GM13976 (cell line): Measurements from ENCODE around the gene TXNDC5.

Experiments
- DNase-seq: peaks from one replicate; pipeline ENCODE4 v3.0.0; 2012; ENCODE audit warnings: low spot score
- in situ Hi-C: fragments of 300-500 bp; cut with MboI; formaldehyde crosslinking; loops from one replicate; pipeline ENCODE4 v1.12.0; 2022; ENCODE audit warnings: low sequenced_read_pairs, mixed read lengths, inconsistent platforms; ENCODE audit not compliant: unreplicated experiment
- TF ChIP-seq, protein P1 (sequence below): IDR thresholded peaks from 2 replicates; pipeline ENCODE4 v1.5.1; 2012; ENCODE audit warnings: borderline replicate concordance, mild to moderate bottlenecking; ENCODE audit not compliant: insufficient read depth; ENCODE audit errors: extremely low read depth, missing control alignments, control extremely low read depth

Gene TXNDC5

DNA sequence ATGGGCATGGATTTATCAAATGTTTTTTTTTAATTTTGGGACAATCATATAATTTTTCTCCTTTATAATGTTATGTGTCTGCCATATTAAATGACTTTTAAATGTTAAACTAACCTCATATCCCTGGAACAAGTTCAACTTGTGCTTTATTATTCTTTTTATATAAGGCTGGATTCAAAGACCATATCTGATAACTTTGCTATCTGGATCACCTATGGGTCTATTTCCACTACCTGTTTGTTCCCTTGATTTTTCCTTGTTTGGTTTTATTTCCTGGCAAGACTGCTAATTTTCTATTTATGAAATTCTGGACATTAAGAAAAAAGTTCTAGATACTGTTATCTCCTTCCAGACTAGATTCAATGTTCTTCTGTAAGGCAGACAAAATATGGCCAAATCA lies 58.8 kb downstream of the TXNDC5 start:
- TF ChIP-seq, protein P1, sequence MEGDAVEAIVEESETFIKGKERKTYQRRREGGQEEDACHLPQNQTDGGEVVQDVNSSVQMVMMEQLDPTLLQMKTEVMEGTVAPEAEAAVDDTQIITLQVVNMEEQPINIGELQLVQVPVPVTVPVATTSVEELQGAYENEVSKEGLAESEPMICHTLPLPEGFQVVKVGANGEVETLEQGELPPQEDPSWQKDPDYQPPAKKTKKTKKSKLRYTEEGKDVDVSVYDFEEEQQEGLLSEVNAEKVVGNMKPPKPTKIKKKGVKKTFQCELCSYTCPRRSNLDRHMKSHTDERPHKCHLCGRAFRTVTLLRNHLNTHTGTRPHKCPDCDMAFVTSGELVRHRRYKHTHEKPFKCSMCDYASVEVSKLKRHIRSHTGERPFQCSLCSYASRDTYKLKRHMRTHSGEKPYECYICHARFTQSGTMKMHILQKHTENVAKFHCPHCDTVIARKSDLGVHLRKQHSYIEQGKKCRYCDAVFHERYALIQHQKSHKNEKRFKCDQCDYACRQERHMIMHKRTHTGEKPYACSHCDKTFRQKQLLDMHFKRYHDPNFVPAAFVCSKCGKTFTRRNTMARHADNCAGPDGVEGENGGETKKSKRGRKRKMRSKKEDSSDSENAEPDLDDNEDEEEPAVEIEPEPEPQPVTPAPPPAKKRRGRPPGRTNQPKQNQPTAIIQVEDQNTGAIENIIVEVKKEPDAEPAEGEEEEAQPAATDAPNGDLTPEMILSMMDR: no peak
- in situ Hi-C loops: no loop called here
- no peak for DNase-seq

DNA sequence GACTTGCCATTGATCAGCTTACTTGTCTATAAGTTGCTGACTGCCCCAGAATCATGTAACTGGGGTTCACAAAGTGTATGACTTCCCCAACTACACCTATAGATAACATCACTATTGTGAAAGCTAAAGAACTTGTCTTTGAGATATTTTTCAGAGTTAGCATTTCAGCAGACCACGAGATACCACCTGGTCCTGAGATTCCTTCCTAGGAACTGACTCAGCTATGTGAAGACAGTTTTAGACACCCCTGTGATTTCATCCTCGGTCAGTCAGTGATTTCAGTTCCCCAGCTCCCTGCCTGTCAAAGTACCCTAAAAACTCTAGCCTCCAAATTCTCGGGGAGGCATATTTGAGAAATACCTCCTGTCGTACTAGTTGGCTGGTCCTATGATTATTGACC lies 62.4 kb downstream of the TXNDC5 start:
- in situ Hi-C loops: no loop called here
- TF ChIP-seq, protein P1: no peak
- no peak for DNase-seq

DNA sequence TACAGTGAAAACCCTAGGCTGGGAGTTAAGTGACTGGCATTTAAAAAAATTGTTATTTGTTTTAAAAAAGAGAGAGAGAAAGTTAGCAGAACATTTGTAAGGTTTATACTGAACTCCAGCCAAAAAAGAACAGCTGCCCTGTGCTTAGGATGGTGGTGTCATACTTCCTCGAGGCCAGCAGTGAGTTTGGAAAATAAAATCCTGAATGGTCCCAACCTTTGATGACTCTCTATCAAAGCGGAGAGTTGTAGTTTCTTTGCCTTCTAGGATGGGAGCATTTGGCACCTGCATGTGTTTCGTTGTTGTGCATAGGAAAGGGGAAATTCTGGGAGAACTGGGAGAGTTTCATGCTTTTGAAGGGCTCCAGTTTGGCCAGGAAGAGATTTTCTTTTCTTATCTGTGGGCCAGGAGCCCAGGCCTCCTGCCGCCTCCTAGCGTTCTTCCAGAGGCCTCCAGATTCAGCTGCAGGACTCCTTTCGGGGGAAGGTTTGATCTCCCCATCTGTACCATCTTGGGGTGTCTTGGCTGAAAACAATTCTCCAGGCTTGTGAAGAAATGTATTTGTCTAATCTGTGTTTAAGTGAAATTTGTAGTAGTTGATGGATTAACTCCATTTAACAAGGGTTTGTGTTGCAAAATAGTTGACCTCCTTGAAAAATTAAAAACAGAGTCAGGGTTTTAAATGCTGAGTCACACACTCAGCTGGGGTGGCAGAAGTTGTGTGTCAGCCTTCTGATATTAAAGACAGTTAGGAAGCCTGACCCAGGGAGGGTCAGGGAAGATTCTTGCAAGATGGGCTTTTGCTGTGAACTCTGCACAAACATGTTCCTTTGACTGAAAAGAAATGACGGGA lies 63.4 kb downstream of the TXNDC5 start:
- in situ Hi-C loops: no loop called here
- DNase-seq: no peak
- TF ChIP-seq, protein P1: no peak

DNA sequence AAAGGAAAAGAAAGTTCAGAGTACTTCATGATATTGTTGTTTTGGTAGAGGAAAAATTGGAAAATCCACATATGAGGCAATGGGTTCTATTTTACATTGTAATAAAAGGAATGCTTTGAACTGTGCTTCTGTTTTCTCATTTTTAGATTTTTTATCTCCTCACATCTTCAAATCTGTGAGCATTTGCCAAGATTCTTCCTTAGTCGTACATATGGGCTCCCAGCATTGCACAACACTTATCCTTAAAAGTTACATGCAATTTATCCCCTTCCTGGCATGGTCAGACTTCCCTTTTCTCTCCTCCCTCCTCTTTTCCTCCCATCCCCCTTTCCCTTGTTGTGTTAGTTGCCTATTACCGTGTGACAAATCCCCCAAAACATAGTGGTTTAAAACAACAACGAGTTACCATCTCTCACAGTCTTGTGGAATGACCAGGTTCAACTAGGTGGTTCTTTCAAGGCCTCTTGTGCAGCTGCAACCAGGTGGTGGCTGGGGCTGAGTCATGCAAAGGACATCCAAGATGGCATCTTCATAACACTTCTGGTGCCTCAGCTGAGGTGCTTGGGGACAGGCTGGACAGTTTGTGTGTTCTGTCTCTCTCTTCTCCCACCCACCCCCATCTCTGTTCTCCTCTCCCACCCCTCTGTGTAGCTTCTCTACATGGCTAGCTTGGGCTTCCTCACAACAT lies 68.7 kb downstream of the TXNDC5 start:
- DNase-seq: no peak
- in situ Hi-C loops: no loop called here
- TF ChIP-seq, protein P1: no peak

DNA sequence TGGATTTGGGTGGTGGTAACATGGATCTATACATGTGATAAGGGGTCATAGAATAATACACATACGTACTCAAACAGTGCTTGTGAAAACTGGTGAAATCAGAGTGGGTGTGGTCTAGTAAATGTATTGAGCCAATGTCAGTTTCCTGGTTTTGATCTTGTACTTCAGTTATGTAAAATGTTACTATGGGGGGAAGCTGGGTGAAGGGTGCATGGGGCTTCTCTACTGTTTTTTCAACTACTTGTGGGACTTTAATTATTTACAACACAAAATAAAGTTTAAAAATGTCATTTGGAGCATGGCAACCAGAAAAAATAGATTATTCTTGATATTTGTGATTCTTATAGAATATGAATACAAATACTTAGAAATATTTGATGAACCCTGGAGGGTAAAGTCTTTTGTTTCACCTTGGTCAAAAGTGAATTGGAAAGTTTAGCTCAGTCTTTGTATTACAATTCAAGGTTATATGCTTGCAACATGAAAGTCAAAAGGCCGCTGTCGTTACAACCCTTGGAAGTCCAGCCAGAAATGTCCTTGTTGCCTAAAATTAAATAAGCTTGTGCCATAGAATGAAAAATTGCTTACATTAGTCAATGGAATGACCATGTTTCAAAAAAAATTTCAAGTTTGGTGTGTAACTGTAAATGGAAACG lies 74.1 kb downstream of the TXNDC5 start:
- DNase-seq: no peak
- TF ChIP-seq, protein P1: no peak
- in situ Hi-C loops: no loop called here

DNA sequence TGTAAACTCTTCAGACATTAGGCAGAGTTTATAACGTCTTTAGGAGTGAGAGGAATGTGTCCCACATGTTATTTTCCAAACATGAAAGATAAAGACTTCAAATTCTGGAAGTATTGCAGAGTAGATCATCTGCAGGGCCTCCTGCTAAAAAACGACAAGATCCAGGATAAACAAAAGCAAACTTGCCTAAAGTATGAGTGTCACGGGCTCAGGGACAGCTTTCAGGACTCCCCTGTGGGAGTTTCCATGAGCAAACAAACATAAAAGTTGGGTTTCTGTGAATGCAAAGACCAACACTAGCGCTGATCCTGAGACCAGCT lies 76.9 kb downstream of the TXNDC5 start:
- in situ Hi-C loops: no loop called here
- no peak for DNase-seq
- TF ChIP-seq, protein P1: no peak
